ENCODE results near the gene ASH1L. TPM values are rescaled to one million over a fixed set of nuclear protein-coding genes. Genes with fewer than 3 reads are reported as not detected.
A peak's percentile ranks its signal among the peaks of the same experiment; 100 is the strongest.

The ASH1L gene
- total and polyA plus RNA-seq, 2 experiments from 2014 or later: 23.6 to 24.7 TPM

GRCh38 chr1:155537193-155537592 is 25.4 kb downstream of the ASH1L start:
- Histone ChIP-seq H3K4me2 (no peak overlapping the region), H2AFZ (no peak overlapping the region), H3K36me3 (ENCODE audit: insufficient read depth) (no peaks in the 10 kb centered on the region), H3K9me2 (ENCODE audit: insufficient read depth) (no peaks in the 10 kb centered on the region), H3K4me3 (no peak overlapping the region), H3K27ac (ENCODE audit: low read depth) (peak overlapping the region; percentile 29; the same call in 1 of the 2 replicates), H4K20me1 (replicated peaks; ENCODE audit: insufficient read depth) (peaks cover 38% of the 10 kb centered on the region), H3F3A (replicated peaks; ENCODE audit: low read depth) (no peaks in the 10 kb centered on the region), H3K79me2 (replicated peaks; ENCODE audit: insufficient read depth) (peaks cover 99% of the 10 kb centered on the region), H3K4me1 (ENCODE audit: insufficient read depth) (no peaks in the 10 kb centered on the region), H3K27me3 (ENCODE audit: insufficient read depth) (no peaks in the 10 kb centered on the region)
- DNase-seq (ENCODE audit: low spot score): no peak
- Mint-ChIP-seq H3K9me3 (no peaks in the 10 kb centered on the region), H3K4me3 (no peak overlapping the region), H3K4me1 (peaks cover 9% of the 10 kb centered on the region), H3K27me3 (ENCODE audit: insufficient read depth, low read depth, poor library complexity) (no peaks in the 10 kb centered on the region), H3K27ac (no peak overlapping the region), H3K36me3 (ENCODE audit: low read depth) (peaks cover 3% of the 10 kb centered on the region; the same call in 2 of the 3 replicates)
- ATAC-seq: no peak
- TF ChIP-seq ZNF331 (CRISPR knock-in tag; IDR thresholded peaks at IDR 0.05; ENCODE audit: low read depth): no peak
- no peak for TF ChIP-seq EZH2phosphoT487 (IDR thresholded peaks at IDR 0.05; ENCODE audit: unreplicated experiment)
- no peak for TF ChIP-seq ETS1 (IDR thresholded peaks at IDR 0.05)
- no peak for TF ChIP-seq CTCF (conservative IDR thresholded peaks at IDR 0.05; ENCODE audit: low read depth in 2 of 2)
- TF ChIP-seq EZH2 (IDR thresholded peaks at IDR 0.05; ENCODE audit: low read depth, unreplicated experiment): no peak
- no peak for TF ChIP-seq NANOG (IDR thresholded peaks at IDR 0.05; ENCODE audit: borderline replicate concordance)
- no peak for TF ChIP-seq ZNF462 (CRISPR knock-in tag; IDR thresholded peaks at IDR 0.05)
- TF ChIP-seq, protein P1, sequence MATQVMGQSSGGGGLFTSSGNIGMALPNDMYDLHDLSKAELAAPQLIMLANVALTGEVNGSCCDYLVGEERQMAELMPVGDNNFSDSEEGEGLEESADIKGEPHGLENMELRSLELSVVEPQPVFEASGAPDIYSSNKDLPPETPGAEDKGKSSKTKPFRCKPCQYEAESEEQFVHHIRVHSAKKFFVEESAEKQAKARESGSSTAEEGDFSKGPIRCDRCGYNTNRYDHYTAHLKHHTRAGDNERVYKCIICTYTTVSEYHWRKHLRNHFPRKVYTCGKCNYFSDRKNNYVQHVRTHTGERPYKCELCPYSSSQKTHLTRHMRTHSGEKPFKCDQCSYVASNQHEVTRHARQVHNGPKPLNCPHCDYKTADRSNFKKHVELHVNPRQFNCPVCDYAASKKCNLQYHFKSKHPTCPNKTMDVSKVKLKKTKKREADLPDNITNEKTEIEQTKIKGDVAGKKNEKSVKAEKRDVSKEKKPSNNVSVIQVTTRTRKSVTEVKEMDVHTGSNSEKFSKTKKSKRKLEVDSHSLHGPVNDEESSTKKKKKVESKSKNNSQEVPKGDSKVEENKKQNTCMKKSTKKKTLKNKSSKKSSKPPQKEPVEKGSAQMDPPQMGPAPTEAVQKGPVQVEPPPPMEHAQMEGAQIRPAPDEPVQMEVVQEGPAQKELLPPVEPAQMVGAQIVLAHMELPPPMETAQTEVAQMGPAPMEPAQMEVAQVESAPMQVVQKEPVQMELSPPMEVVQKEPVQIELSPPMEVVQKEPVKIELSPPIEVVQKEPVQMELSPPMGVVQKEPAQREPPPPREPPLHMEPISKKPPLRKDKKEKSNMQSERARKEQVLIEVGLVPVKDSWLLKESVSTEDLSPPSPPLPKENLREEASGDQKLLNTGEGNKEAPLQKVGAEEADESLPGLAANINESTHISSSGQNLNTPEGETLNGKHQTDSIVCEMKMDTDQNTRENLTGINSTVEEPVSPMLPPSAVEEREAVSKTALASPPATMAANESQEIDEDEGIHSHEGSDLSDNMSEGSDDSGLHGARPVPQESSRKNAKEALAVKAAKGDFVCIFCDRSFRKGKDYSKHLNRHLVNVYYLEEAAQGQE (IDR thresholded peaks at IDR 0.05; ENCODE audit: unreplicated experiment): no peak
- no peak for TF ChIP-seq CREB1 (CRISPR knock-in tag; IDR thresholded peaks at IDR 0.05; ENCODE audit: low read depth)
- TF ChIP-seq STAT1 (IDR thresholded peaks at IDR 0.05; ENCODE audit: unreplicated experiment): no peak
- TF ChIP-seq JUNB (IDR thresholded peaks at IDR 0.05; ENCODE audit: unreplicated experiment): no peak
- no peak for TF ChIP-seq ZNF114 (CRISPR knock-in tag; IDR thresholded peaks at IDR 0.05)

Measured in GM23338 (cell line).